ENCODE measurements around the gene MTMR11. TPM values are rescaled to one million over a fixed set of nuclear protein-coding genes. Genes with fewer than 3 reads are reported as not detected.

Gene MTMR11
- total and polyA plus RNA-seq, 9 of the 15 experiments (the other 6 are each of a cell fraction or from before 2014, with no cell fraction given), result 0.09 to 1.6 (median 0.51) TPM

GRCh38 chr1:149885339-149886120 is 51.1 kb downstream of the MTMR11 start (continued):
- TF ChIP-seq DIDO1 (tag; IDR thresholded peaks at IDR 0.05; ENCODE audit: low read depth) (no peak), NONO (IDR thresholded peaks at IDR 0.05; ENCODE audit: low read depth in 2 of 2, low read length in 1 of 2) (0 out of 4 replicates have a peak, but pooled peaks of 1 of the 2 experiments have one; percentile 9), SAP30 (IDR thresholded peaks at IDR 0.05; ENCODE audit: borderline replicate concordance, insufficient read depth, low read depth, low read length, poor library complexity, severe bottlenecking) (peak; percentile 68), FOXK1 (CRISPR knock-in tag; IDR thresholded peaks at IDR 0.05; ENCODE audit: borderline replicate concordance) (no peak), SRF (CRISPR knock-in tag; IDR thresholded peaks at IDR 0.05) (peak in 1 of 2 experiments; percentile 74; a peak in 1 of 4 replicates), CUX1 (CRISPR knock-in tag; IDR thresholded peaks at IDR 0.05) (no peak), TOE1 (IDR thresholded peaks at IDR 0.05; ENCODE audit: borderline replicate concordance) (no peak; the same call in 1 of the 2 replicates), TOE1 (CRISPR knock-in tag; IDR thresholded peaks at IDR 0.05; ENCODE audit: borderline replicate concordance, low read depth) (peak; percentile 19), MEF2D (tag; conservative IDR thresholded peaks at IDR 0.05; ENCODE audit: low read depth) (no peak), MAFG (tag; conservative IDR thresholded peaks at IDR 0.05) (no peak), NFRKB (IDR thresholded peaks at IDR 0.05; ENCODE audit: low read depth) (0 out of 2 replicates have a peak, but pooled peaks have one; percentile 37), IFI16 (CRISPR knock-in tag; IDR thresholded peaks at IDR 0.05) (no peak), PML (IDR thresholded peaks at IDR 0.05; ENCODE audit: low read length) (no peak; the same call in none of the 2 replicates), TAF9B (IDR thresholded peaks at IDR 0.05; ENCODE audit: partially characterized antibody) (peak; percentile 65), HES1 (IDR thresholded peaks at IDR 0.05; ENCODE audit: low read depth) (no peak), ZBTB1 (CRISPR knock-in tag; IDR thresholded peaks at IDR 0.05; ENCODE audit: borderline replicate concordance, low read depth) (peak; percentile 71; the same call in 1 of the 2 replicates), FOSL1 (tag; conservative IDR thresholded peaks at IDR 0.05) (no peak), ZNF184 (CRISPR knock-in tag; IDR thresholded peaks at IDR 0.05) (no peak)
- TF ChIP-seq, protein P1, sequence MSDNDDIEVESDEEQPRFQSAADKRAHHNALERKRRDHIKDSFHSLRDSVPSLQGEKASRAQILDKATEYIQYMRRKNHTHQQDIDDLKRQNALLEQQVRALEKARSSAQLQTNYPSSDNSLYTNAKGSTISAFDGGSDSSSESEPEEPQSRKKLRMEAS (CRISPR knock-in tag; IDR thresholded peaks at IDR 0.05), result no peak
- TF ChIP-seq, protein P2, sequence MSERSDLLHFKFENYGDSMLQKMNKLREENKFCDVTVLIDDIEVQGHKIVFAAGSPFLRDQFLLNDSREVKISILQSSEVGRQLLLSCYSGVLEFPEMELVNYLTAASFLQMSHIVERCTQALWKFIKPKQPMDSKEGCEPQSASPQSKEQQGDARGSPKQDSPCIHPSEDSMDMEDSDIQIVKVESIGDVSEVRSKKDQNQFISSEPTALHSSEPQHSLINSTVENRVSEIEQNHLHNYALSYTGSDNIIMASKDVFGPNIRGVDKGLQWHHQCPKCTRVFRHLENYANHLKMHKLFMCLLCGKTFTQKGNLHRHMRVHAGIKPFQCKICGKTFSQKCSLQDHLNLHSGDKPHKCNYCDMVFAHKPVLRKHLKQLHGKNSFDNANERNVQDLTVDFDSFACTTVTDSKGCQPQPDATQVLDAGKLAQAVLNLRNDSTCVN (CRISPR knock-in tag; IDR thresholded peaks at IDR 0.05), result no peak

Data from K562 (cell line).